HuH-7 (cell line): ENCODE measurements around the gene CAMTA1.
"Not testable (repeated sequence)": the region's sequence is repeated elsewhere in the genome, so short reads cannot be mapped to it uniquely, and the experiment has no call there.

Source experiments
- DNase-seq: peaks from one replicate; pipeline ENCODE4 v3.0.0; 2011; ENCODE audit warnings: low spot score

Gene CAMTA1

GRCh38 chr1:7372477-7373120 is 587.3 kb downstream of the CAMTA1 start:
- no peak for DNase-seq

GRCh38 chr1:7373251-7373650 is 588.0 kb downstream of the CAMTA1 start:
- no peak for DNase-seq

- no peak for DNase-seq
Measured at GRCh38 chr1:7373876-7374562, 588.8 kb downstream of the CAMTA1 start.

- no peak for DNase-seq
Measured at GRCh38 chr1:7374563-7375160, 589.4 kb downstream of the CAMTA1 start.

GRCh38 chr1:7375329-7375728 is 590.1 kb downstream of the CAMTA1 start:
- no peak for DNase-seq

- DNase-seq: no peak
Measured at GRCh38 chr1:7375781-7376660, 590.8 kb downstream of the CAMTA1 start.

- DNase-seq: no peak
Measured at GRCh38 chr1:7376676-7377075, 591.4 kb downstream of the CAMTA1 start.

- DNase-seq: no peak
Measured at GRCh38 chr1:7378346-7379130, 593.3 kb downstream of the CAMTA1 start.

GRCh38 chr1:7379441-7379971 is 594.3 kb downstream of the CAMTA1 start:
- DNase-seq: no peak

- DNase-seq: not testable (repeated sequence)
Measured at GRCh38 chr1:7380068-7380467, 594.8 kb downstream of the CAMTA1 start.

- no peak for DNase-seq
Measured at GRCh38 chr1:7380712-7381111, 595.5 kb downstream of the CAMTA1 start.

- not testable (repeated sequence) for DNase-seq
Measured at GRCh38 chr1:7381729-7382128, 596.5 kb downstream of the CAMTA1 start.

- DNase-seq: no peak
Measured at GRCh38 chr1:7382971-7383370, 597.7 kb downstream of the CAMTA1 start.

- no peak for DNase-seq
Measured at GRCh38 chr1:7383671-7384520, 598.6 kb downstream of the CAMTA1 start.

- no peak for DNase-seq
Measured at GRCh38 chr1:7384679-7385078, 599.4 kb downstream of the CAMTA1 start.

GRCh38 chr1:7385471-7386225 is 600.4 kb downstream of the CAMTA1 start:
- DNase-seq: no peak

GRCh38 chr1:7386226-7387052 is 601.2 kb downstream of the CAMTA1 start:
- no peak for DNase-seq

GRCh38 chr1:7387053-7387927 is 602.0 kb downstream of the CAMTA1 start:
- no peak for DNase-seq
